ENCODE measurements around the gene SSX2IP. TPM values are rescaled to one million over a fixed set of nuclear protein-coding genes. Genes with fewer than 3 reads are reported as not detected.

The SSX2IP gene, protein sequence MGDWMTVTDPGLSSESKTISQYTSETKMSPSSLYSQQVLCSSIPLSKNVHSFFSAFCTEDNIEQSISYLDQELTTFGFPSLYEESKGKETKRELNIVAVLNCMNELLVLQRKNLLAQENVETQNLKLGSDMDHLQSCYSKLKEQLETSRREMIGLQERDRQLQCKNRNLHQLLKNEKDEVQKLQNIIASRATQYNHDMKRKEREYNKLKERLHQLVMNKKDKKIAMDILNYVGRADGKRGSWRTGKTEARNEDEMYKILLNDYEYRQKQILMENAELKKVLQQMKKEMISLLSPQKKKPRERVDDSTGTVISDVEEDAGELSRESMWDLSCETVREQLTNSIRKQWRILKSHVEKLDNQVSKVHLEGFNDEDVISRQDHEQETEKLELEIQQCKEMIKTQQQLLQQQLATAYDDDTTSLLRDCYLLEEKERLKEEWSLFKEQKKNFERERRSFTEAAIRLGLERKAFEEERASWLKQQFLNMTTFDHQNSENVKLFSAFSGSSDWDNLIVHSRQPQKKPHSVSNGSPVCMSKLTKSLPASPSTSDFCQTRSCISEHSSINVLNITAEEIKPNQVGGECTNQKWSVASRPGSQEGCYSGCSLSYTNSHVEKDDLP
- 42.2 and 174 TPM in 2 replicates for total RNA-seq

DNA sequence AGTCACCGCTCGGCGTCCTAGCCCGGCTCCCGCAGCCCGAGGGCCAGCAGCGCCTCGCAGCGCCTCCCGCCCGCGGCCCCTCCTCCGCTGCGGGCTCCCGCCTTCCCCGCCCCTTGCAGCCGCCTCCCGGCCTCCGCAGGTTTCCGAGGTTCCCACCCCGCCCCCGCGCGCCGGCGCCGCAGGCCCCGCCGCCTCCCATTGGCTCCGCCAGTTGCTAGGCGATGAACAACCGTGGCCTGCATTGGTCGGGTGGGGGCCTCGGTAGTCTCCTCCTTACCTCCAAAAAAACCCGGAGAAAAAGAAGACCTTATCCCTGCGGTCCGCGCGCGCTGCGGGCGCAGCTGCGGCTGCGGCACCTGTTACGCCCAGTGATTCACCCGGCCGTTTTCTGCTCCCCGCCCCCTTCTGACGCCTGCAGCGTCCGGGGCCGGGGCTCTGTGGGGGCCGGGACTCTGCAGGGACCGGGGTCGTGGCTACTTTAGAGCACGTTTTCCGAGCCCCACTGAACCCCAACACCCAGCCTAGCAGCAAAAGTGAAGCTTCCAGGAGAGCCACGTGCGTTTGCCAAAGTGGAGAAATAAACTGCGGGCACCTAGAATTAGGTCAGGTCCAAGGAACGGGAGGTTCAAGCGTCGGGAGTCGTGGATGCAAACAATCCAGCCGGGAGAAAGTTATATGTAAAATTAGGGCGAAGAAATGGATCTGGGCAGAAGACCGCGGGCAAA, at the start of gene SSX2IP:
Gene SSX2IP (minus strand): TSS at position 65 of the 725 bp plus-strand sequence. CDS start 19,242 bp downstream, outside the sequence.

Other genes starting within 250 kb of the SSX2IP start
- gene RPF1, start 211.2 kb downstream of the SSX2IP start, total RNA-seq: 23.5 and 38.7 TPM in 2 replicates
- 0.44 and 1.3 TPM in 2 replicates for gene SPATA1, start 184.1 kb downstream of the SSX2IP start, total RNA-seq
- gene GNG5, start 183.9 kb downstream of the SSX2IP start, total RNA-seq: 14.7 and 19.6 TPM in 2 replicates
- gene CTBS, start 116.0 kb downstream of the SSX2IP start, total RNA-seq: 13.2 and 19.6 TPM in 2 replicates
- gene LPAR3, start 202.7 kb upstream of the SSX2IP start, total RNA-seq: 24.0 and 33.5 TPM in 2 replicates